SU-DHL-6 (cell line): ENCODE data around the gene PTCH1.

Experiments used
- H2AFZ ChIP-seq: fragments of 200-600 bp; sonication (generic); 2 replicates; pipeline ENCODE4 v1.6.1; 2014; ENCODE audit warnings: low read depth, mild to moderate bottlenecking, moderate library complexity, mixed read lengths, antibody characterized with exemption, low read length; ENCODE audit not compliant: severe bottlenecking
- H3F3A ChIP-seq: fragments of 200-600 bp; shearing (Covaris generic); 2 replicates; pipeline ENCODE4 v1.6.0; 2016; ENCODE audit warnings: antibody characterized with exemption, mild to moderate bottlenecking; ENCODE audit not compliant: insufficient read depth
- H3K27ac ChIP-seq: fragments of 200-600 bp; sonication (generic); 2 replicates; pipeline ENCODE4 v1.5.1; 2016; ENCODE audit warnings: low read depth, mild to moderate bottlenecking, low read length, moderate library complexity, mixed read lengths
- H3K27me3 ChIP-seq: fragments of 200-600 bp; sonication (generic), shearing (Covaris generic); 2 replicates; pipeline ENCODE4 v1.6.0; 2014; ENCODE audit warnings: mild to moderate bottlenecking, low read length
- H3K36me3 ChIP-seq: fragments of 200-600 bp; sonication (generic); 2 replicates; pipeline ENCODE4 v1.6.1; 2014; ENCODE audit warnings: mild to moderate bottlenecking, low read length, mixed read lengths
- H3K4me2 ChIP-seq: fragments of 300-600, 200-600 bp; shearing (Covaris generic), sonication (generic); 2 replicates; pipeline ENCODE4 v1.6.0; 2014; ENCODE audit warnings: low read length, low read depth, mild to moderate bottlenecking; ENCODE audit not compliant: poor library complexity, severe bottlenecking
- H3K4me3 ChIP-seq: fragments of 200-600 bp; sonication (generic); 2 replicates; pipeline ENCODE4 v1.5.1; 2014; ENCODE audit warnings: antibody characterized with exemption, low read length, mild to moderate bottlenecking, mixed read lengths; ENCODE audit not compliant: insufficient read depth, poor library complexity, severe bottlenecking
- H3K79me2 ChIP-seq: fragments of 200-600 bp; sonication (generic); 2 replicates; pipeline ENCODE4 v1.6.1; 2014; ENCODE audit warnings: mild to moderate bottlenecking, low read length, moderate library complexity; ENCODE audit not compliant: insufficient read depth
- H3K9ac ChIP-seq: fragments of 200-600 bp; sonication (generic); 2 replicates; pipeline ENCODE4 v1.7.0; 2014; ENCODE audit warnings: mild to moderate bottlenecking, low read length
- H3K9me2 ChIP-seq: fragments of 200-600 bp; sonication (generic); replicated peaks from 2 replicates; pipeline ENCODE4 v1.6.1; 2014; ENCODE audit warnings: low read length; ENCODE audit not compliant: insufficient read depth
- H3K9me3 ChIP-seq: fragments of 200-600 bp; sonication (generic); 2 replicates; pipeline ENCODE4 v1.6.1; 2014; ENCODE audit warnings: low read length, mixed read lengths; ENCODE audit not compliant: insufficient read depth
- H4K20me1 ChIP-seq: fragments of 200-600 bp; sonication (generic); 2 replicates; pipeline ENCODE4 v1.6.1; 2014; ENCODE audit warnings: low read depth, mild to moderate bottlenecking, antibody characterized with exemption, low read length, moderate library complexity, mixed read lengths
- CTCF ChIP-seq: fragments of 200-600 bp; sonication (generic); IDR thresholded peaks from one replicate; pipeline ENCODE4 v1.5.1; 2017; ENCODE audit warnings: antibody characterized with exemption, mild to moderate bottlenecking, low read length, moderate library complexity; ENCODE audit not compliant: insufficient read depth, poor library complexity, severe bottlenecking
- EZH2phosphoT487 ChIP-seq: fragments of 200-600 bp; sonication (generic), shearing (Covaris generic); conservative IDR thresholded peaks from 2 replicates; pipeline ENCODE4 v1.6.1; 2018; ENCODE audit warnings: mild to moderate bottlenecking, antibody characterized with exemption, low read length, moderate library complexity, mixed read lengths

The PTCH1 gene

GRCh38 chr9:95504053-95504963 is 12.5 kb downstream of the PTCH1 start:
- Histone ChIP-seq H3K79me2 (peaks cover 75% of the 10 kb centered on the region), H3K4me3 (peak overlapping the region; percentile 98), H3K9me2 (no peaks in the 10 kb centered on the region), H3K27me3 (no peaks in the 10 kb centered on the region), H3F3A (peaks cover 10% of the 10 kb centered on the region; the same call in 1 of the 2 replicates), H3K36me3 (no peaks in the 10 kb centered on the region), H2AFZ (no peak overlapping the region), H4K20me1 (peaks cover 7% of the 10 kb centered on the region; the same call in 1 of the 2 replicates), H3K9ac (peak overlapping the region; percentile 91), H3K9me3 (no peaks in the 10 kb centered on the region), H3K27ac (no peak overlapping the region), H3K4me2 (peak overlapping the region; percentile 99)
- TF ChIP-seq CTCF (no peak), EZH2phosphoT487 (no peak)

GRCh38 chr9:95503369-95503768 is 13.4 kb downstream of the PTCH1 start:
- H3K9me2 ChIP-seq, result no peaks in the 10 kb centered on the region
- no peak overlapping the region for H3K27ac ChIP-seq
- H3F3A ChIP-seq, result peaks cover 10% of the 10 kb centered on the region; the same call in 1 of the 2 replicates
- H3K4me2 ChIP-seq, result peak overlapping the region; percentile 38
- peaks cover 85% of the 10 kb centered on the region for H3K79me2 ChIP-seq
- no peak overlapping the region for H3K4me3 ChIP-seq
- no peak overlapping the region for H3K9ac ChIP-seq
- no peaks in the 10 kb centered on the region for H3K9me3 ChIP-seq
- H3K27me3 ChIP-seq, result no peaks in the 10 kb centered on the region
- peaks cover 7% of the 10 kb centered on the region; the same call in 1 of the 2 replicates for H4K20me1 ChIP-seq
- H3K36me3 ChIP-seq, result no peaks in the 10 kb centered on the region
- H2AFZ ChIP-seq, result no peak overlapping the region
- TF ChIP-seq EZH2phosphoT487, result no peak
- no peak for TF ChIP-seq CTCF

GRCh38 chr9:95502248-95502647 is 14.5 kb downstream of the PTCH1 start:
- Histone ChIP-seq H3K27ac (no peak overlapping the region), H3K9me3 (no peaks in the 10 kb centered on the region), H3K4me2 (peak overlapping the region; percentile 38), H3K36me3 (no peaks in the 10 kb centered on the region), H3K9ac (no peak overlapping the region), H3K4me3 (no peak overlapping the region), H3K9me2 (no peaks in the 10 kb centered on the region), H3K79me2 (peaks cover 88% of the 10 kb centered on the region), H3F3A (peaks cover 10% of the 10 kb centered on the region; the same call in 1 of the 2 replicates), H2AFZ (no peak overlapping the region), H3K27me3 (no peaks in the 10 kb centered on the region), H4K20me1 (peaks cover 7% of the 10 kb centered on the region; the same call in 1 of the 2 replicates)
- TF ChIP-seq CTCF (no peak), EZH2phosphoT487 (no peak)
